GM19467 (cell line): ENCODE results near the gene CFC1B.
"Not testable (repeated sequence)": the region's sequence is repeated elsewhere in the genome, so short reads cannot be mapped to it uniquely, and the experiment has no call there.

Source experiments
- ATAC-seq: cut with Tn5 transposase; IDR thresholded peaks from one replicate; pipeline ENCODE4 v1.9.1; 2021; ENCODE audit warnings: mild to moderate bottlenecking, moderate library complexity; ENCODE audit not compliant: unreplicated experiment

The CFC1B gene

GRCh38 chr2:130520992-130521391 lies at the start of gene CFC1B:
Gene CFC1B (plus strand): TSS chr2:130521222. CDS start chr2:130521485, 263 bp downstream.
- not testable (repeated sequence) for ATAC-seq

GRCh38 chr2:130491073-130491472 lies 29.9 kb upstream of the CFC1B start:
- not testable (repeated sequence) for ATAC-seq

GRCh38 chr2:130509228-130509627 lies 11.8 kb upstream of the CFC1B start, which contains the start of gene POTEI:
Gene POTEI (minus strand): TSS chr2:130509328. CDS start chr2:130509235, 93 bp downstream.
- ATAC-seq, result not testable (repeated sequence)

GRCh38 chr2:130510807-130511746 lies 9.9 kb upstream of the CFC1B start:
- not testable (repeated sequence) for ATAC-seq

- not testable (repeated sequence) for ATAC-seq
Observed at GRCh38 chr2:130511747-130512451, 9.1 kb upstream of the CFC1B start.

- ATAC-seq, result not testable (repeated sequence)
Observed at GRCh38 chr2:130518516-130519106, 2.4 kb upstream of the CFC1B start.

- not testable (repeated sequence) for ATAC-seq
Observed at GRCh38 chr2:130522390-130522789, 1.4 kb downstream of the CFC1B start.

- not testable (repeated sequence) for ATAC-seq
Observed at GRCh38 chr2:130527365-130527967, 6.4 kb downstream of the CFC1B start.

GRCh38 chr2:130529545-130529944 lies 8.5 kb downstream of the CFC1B start:
- not testable (repeated sequence) for ATAC-seq

GRCh38 chr2:130530212-130530611 lies 9.2 kb downstream of the CFC1B start:
- ATAC-seq, result not testable (repeated sequence)

GRCh38 chr2:130531225-130531624 lies 10.2 kb downstream of the CFC1B start:
- not testable (repeated sequence) for ATAC-seq

GRCh38 chr2:130531672-130532071 lies 10.7 kb downstream of the CFC1B start:
- not testable (repeated sequence) for ATAC-seq

GRCh38 chr2:130536654-130537053 lies 15.6 kb downstream of the CFC1B start:
- ATAC-seq, result not testable (repeated sequence)

- ATAC-seq, result not testable (repeated sequence)
Observed at GRCh38 chr2:130538271-130538670, 17.2 kb downstream of the CFC1B start.

GRCh38 chr2:130542789-130543188 lies 21.8 kb downstream of the CFC1B start:
- not testable (repeated sequence) for ATAC-seq

GRCh38 chr2:130543785-130544528 lies 22.9 kb downstream of the CFC1B start:
- ATAC-seq, result not testable (repeated sequence)

- not testable (repeated sequence) for ATAC-seq
Observed at GRCh38 chr2:130544978-130545377, 24.0 kb downstream of the CFC1B start.

- ATAC-seq, result not testable (repeated sequence)
Observed at GRCh38 chr2:130548418-130548817, 27.4 kb downstream of the CFC1B start.

GRCh38 chr2:130549475-130549874 lies 28.5 kb downstream of the CFC1B start:
- ATAC-seq, result not testable (repeated sequence)

GRCh38 chr2:130554178-130554577 lies 33.2 kb downstream of the CFC1B start:
- ATAC-seq, result not testable (repeated sequence)
